ENCODE results near the gene CCDC169. TPM values are rescaled to one million over a fixed set of nuclear protein-coding genes. Genes with fewer than 3 reads are reported as not detected.

Gene CCDC169
- total RNA-seq, 4 donors from 2014 or later: 0.38 to 4.0 (median 2.1) TPM

DNA sequence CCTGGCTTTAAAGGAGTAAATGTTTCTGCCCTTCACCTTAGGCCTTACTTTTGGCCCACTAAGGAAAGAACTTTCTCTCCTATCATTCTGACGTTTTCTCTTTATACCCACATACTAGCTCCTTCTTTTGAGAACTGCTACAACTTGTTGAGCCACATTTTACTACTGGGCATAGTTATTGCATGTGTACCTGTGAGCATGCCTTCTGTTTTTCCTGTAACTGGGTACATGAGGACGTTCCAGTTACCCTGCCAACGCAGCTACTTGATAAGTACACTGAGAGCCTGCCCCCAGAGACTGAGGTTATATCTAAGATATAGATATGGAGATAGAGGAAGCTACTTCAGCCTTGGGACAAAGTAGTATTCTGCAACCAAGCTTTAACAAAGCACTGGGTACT, 3.5 kb downstream of the CCDC169 start:
- WGBS, 2 donors: 65% methylated on average over 3 of the region's 3 CpGs
- no peaks in the 10 kb centered on the region for H3K27me3 ChIP-seq
- TF ChIP-seq CTCF (IDR thresholded peaks at IDR 0.05) (no peak), POLR2A (IDR thresholded peaks at IDR 0.05) (no peak)
- no peaks in the 10 kb centered on the region for H3K9me3 ChIP-seq
- H3K27ac ChIP-seq: no peak overlapping the region
- H3K36me3 ChIP-seq: no peaks in the 10 kb centered on the region
- intact Hi-C loops (cut with DNase I): no loop called here
- DNase-seq: peak in 1 of 2 donors; percentile 7
- no peak overlapping the region for H3K4me3 ChIP-seq (replicated peaks in 1 of 3)
- H3K4me1 ChIP-seq: peaks cover 5 to 7% of the 10 kb centered on the region in 2 donors

DNA sequence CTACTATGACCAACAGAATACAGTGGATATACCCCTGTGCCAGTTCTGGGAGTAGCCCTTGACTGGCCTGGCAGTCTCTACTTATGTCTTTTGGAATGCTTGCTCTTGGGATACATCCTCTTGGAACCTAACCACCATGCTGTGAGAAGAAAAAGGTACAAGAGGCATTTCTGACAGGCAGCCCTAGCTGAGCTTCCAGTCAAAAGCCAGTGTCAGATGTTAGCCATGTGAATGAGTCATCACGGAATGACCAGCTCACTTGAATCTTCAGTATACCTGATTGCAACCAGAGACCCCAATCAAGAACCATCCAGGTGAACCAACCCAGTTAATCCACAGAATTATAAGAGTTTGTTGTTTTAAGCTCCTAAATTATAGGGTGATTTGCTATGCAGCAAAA, 4.1 kb downstream of the CCDC169 start:
- Histone ChIP-seq H3K9me3 (no peaks in the 10 kb centered on the region), H3K4me3 (replicated peaks in 1 of 3) (no peak overlapping the region)
- WGBS, 2 donors: 92 to 93% methylated on average over 1 of the region's 1 CpG

GRCh38 chr13:36288794-36289391, 8.7 kb downstream of the CCDC169 start:
- no peaks in the 10 kb centered on the region for H3K36me3 ChIP-seq
- intact Hi-C loops (cut with DNase I): no loop called here
- no peaks in the 10 kb centered on the region for H3K4me1 ChIP-seq
- H3K27me3 ChIP-seq: no peaks in the 10 kb centered on the region
- H3K9me3 ChIP-seq: no peaks in the 10 kb centered on the region
- H3K4me3 ChIP-seq (replicated peaks in 1 of 3): no peak overlapping the region
- no peak for DNase-seq
- H3K27ac ChIP-seq: no peak overlapping the region
- TF ChIP-seq POLR2A (IDR thresholded peaks at IDR 0.05) (no peak), CTCF (IDR thresholded peaks at IDR 0.05) (no peak)

More for the DNA sequence above, 4.1 kb downstream of the CCDC169 start:
- Histone ChIP-seq H3K27ac (no peak overlapping the region), H3K36me3 (no peaks in the 10 kb centered on the region), H3K4me1 (peaks cover 2 to 5% of the 10 kb centered on the region in 2 donors), H3K27me3 (no peaks in the 10 kb centered on the region)
- intact Hi-C loops (cut with DNase I): no loop called here
- no peak for DNase-seq
- TF ChIP-seq POLR2A (IDR thresholded peaks at IDR 0.05) (no peak), CTCF (IDR thresholded peaks at IDR 0.05) (no peak)

DNA sequence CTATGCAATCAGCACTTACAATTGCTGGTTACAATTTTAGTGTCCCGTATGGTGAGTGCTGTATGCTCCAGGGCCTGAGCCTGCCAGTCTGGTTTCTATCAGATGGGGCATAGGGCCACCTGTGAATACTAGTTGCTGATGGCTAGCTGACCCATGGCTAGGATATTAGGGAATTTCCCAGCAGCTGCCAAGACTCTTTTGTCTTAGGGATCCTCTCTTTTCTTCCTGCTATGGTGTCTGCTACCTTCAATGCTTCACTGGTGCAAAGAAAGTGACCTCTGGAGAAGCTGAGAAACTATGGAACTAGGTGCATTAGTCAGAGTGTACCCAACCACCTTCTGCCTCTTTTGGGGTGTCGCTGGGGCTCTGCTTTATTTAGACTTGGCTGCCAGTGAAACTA, 11.6 kb downstream of the CCDC169 start:
- Histone ChIP-seq H3K27me3 (no peaks in the 10 kb centered on the region), H3K9me3 (no peaks in the 10 kb centered on the region), H3K27ac (no peak overlapping the region), H3K4me1 (no peaks in the 10 kb centered on the region), H3K36me3 (no peaks in the 10 kb centered on the region), H3K4me3 (replicated peaks in 1 of 3) (no peak overlapping the region)
- TF ChIP-seq CTCF (IDR thresholded peaks at IDR 0.05) (no peak), POLR2A (IDR thresholded peaks at IDR 0.05) (no peak)
- intact Hi-C loops (cut with DNase I): no loop called here
- WGBS, 2 donors: 91 to 93% methylated on average over 2 of the region's 2 CpGs
- no peak for DNase-seq

DNA sequence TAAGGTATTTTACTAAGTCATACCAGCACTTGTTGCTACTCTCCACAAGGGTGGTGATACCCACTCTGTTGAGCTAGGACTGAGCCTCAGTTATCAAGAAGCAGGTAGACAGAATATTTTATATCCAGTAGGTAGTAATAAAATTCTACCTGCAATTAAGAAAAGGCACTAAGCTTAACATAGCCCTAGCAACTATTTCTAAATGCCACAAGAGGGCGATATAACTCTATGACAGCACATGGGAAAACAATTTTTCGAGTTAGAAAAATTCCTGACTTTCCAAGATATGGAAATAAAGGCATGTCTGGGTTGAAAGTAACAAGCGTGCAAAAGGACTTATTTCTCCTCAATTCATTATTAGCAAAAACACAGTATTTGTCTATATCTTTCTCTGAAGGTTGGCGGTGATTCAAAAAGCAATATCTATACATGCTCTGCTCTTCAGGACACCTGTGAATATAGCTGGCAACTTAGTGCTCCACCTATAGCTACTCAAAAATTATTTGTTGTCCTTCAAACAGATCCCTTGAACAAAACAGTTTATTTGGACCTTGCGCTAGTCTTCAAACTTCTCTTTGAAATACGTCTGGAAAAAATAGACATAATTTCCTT, 14.7 kb downstream of the CCDC169 start:
- TF ChIP-seq POLR2A (IDR thresholded peaks at IDR 0.05) (no peak), CTCF (IDR thresholded peaks at IDR 0.05) (peak; percentile 50 to 82 (median 66))
- Histone ChIP-seq H3K9me3 (no peaks in the 10 kb centered on the region), H3K4me3 (replicated peaks in 1 of 3) (no peak overlapping the region), H3K36me3 (no peaks in the 10 kb centered on the region), H3K4me1 (no peaks in the 10 kb centered on the region), H3K27ac (no peak overlapping the region), H3K27me3 (no peaks in the 10 kb centered on the region)
- DNase-seq: no peak
- 45 to 52% methylated on average over 6 of the region's 6 CpGs for WGBS, 2 donors
- intact Hi-C loops (cut with DNase I): no loop called here

Data from thyroid gland (tissue), 4 donors.